ENCODE measurements around the gene FAM228B. TPM values are rescaled to one million over a fixed set of nuclear protein-coding genes. Genes with fewer than 3 reads are reported as not detected.

FAM228B gene
- total RNA-seq, 1 donor from 2014 or later, result 9.7 TPM

DNA sequence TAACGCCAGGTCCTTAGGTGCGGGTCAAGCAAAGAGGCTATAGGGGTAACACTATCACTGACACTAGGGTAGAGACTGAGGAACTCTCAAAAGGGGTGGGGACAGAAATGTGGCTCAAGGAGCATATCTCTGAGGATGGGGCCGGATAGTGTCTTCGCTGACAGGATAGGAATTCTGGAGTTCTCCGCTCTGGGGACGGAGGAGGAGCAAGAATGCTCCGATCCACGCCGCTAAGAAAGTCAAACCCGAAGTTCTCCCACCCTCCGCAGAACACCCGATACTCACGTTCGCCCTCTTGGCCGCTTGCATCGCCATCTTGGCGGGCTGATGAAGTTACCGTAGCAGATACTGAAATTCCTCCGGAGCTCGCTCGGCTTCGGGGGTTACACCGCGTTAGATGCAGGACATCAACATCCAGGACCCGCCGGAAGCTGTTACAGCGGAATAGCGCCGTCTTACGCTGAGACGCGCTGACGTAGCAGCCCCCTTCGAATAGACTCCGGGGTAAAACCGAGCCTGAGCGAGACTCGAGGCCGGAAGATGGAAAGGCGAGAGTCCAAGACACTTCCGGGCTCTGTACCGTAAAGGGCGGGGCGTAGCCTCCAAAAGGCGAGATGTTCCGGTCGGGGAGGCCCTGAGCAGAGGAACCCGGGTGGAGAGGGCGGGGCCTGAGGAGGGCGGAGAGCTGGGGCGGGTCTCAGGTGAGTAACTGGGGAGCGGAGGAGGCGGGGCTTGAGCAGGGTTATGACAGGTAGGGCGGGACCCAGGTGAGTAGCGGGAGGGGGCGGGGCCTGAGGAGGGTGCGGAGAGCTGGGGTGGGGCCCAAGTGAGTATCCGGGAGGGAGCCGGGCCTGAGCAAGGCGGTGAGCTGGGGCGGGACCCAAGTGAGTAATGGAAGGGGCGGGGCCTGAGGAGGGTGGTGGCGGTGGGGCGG lies 47.1 kb upstream of the FAM228B start, which contains the start of gene SF3B6:
SF3B6 (minus strand) TSS at position 412 of the 934 bp plus-strand sequence; CDS start at position 315, 97 bp downstream.
- no peak for TF ChIP-seq EZH2 (IDR thresholded peaks at IDR 0.05; ENCODE audit: insufficient read depth, low read length)
- TF ChIP-seq, protein P1, sequence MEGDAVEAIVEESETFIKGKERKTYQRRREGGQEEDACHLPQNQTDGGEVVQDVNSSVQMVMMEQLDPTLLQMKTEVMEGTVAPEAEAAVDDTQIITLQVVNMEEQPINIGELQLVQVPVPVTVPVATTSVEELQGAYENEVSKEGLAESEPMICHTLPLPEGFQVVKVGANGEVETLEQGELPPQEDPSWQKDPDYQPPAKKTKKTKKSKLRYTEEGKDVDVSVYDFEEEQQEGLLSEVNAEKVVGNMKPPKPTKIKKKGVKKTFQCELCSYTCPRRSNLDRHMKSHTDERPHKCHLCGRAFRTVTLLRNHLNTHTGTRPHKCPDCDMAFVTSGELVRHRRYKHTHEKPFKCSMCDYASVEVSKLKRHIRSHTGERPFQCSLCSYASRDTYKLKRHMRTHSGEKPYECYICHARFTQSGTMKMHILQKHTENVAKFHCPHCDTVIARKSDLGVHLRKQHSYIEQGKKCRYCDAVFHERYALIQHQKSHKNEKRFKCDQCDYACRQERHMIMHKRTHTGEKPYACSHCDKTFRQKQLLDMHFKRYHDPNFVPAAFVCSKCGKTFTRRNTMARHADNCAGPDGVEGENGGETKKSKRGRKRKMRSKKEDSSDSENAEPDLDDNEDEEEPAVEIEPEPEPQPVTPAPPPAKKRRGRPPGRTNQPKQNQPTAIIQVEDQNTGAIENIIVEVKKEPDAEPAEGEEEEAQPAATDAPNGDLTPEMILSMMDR (IDR thresholded peaks at IDR 0.05; ENCODE audit: insufficient read depth, low read depth, low read length), result no peak
- H3K9me3 Mint-ChIP-seq (ENCODE audit: unreplicated experiment), result no peaks in the 10 kb centered on the region
- Histone ChIP-seq H3K79me2 (ENCODE audit: insufficient read depth, low read length) (peaks cover 47% of the 10 kb centered on the region), H3K4me1 (ENCODE audit: insufficient read depth, low read length) (peaks cover 8% of the 10 kb centered on the region), H2AFZ (ENCODE audit: low read depth, low read length) (peak within 1 kb of the TSS; percentile 90), H3K9ac (ENCODE audit: low read length) (peak within 1 kb of the TSS; percentile 98), H3K27me3 (ENCODE audit: insufficient read depth, low read length) (no peaks in the 10 kb centered on the region), H4K20me1 (ENCODE audit: insufficient read depth, low read length) (peaks cover 20% of the 10 kb centered on the region), H3K4me2 (ENCODE audit: low read length) (peak within 1 kb of the TSS; percentile 91), H3K9me3 (ENCODE audit: insufficient read depth, low read depth, low read length) (no peaks in the 10 kb centered on the region), H3K27ac (ENCODE audit: low read depth, low read length) (peak within 1 kb of the TSS; percentile 90), H3K36me3 (ENCODE audit: insufficient read depth, low read length) (peaks cover 31% of the 10 kb centered on the region), H3K4me3 (ENCODE audit: insufficient read depth, low read depth, low read length) (peak within 1 kb of the TSS; percentile 99)
- peak within 1 kb of the TSS; percentile 92 for H3K27ac Mint-ChIP-seq (ENCODE audit: unreplicated experiment)
- H3K4me3 Mint-ChIP-seq (ENCODE audit: unreplicated experiment), result peak within 1 kb of the TSS; percentile 98
- H3K27me3 Mint-ChIP-seq (ENCODE audit: low read depth, unreplicated experiment), result no peaks in the 10 kb centered on the region
- DNase-seq (ENCODE audit: low read depth) (peak; percentile 96), FAIRE-seq (peak; percentile 29)
- H3K4me1 Mint-ChIP-seq (ENCODE audit: low read depth, unreplicated experiment), result peaks cover 3% of the 10 kb centered on the region
- H3K36me3 Mint-ChIP-seq (ENCODE audit: low read depth, unreplicated experiment), result peaks cover 10% of the 10 kb centered on the region

DNA sequence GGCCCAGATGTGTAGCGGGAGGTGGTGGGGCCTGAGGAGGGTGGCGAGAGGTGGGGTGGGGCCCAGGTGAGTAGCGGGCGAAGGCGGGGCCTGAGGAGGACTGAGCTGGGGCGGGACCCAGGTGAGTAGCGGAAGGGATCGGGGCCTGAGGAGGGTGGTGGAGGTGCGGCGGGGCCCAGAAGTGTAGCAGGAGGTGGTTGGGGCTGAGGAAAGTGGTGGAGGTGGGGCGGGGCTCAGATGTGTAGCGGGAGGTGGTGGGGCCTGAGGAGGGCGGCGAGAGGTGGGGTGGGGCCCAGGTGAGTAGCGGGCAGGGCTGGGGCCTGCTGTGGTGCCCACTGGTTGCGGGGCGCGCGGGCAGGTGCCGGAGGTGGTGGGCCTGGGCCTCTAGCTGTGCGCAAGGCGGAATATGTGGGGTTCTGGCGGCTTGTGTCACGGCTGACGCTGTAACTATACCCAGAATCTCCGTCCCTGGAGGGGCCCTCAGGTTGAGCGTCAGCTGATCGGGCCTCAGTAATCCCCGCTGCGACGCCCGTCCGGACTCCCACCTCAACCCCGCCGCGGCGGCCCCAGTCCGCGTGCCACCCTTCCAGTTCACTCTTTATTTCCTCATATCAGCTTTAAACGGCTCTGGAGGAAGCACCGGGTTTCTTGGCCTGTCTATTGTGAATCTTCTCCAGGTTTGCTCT lies 46.3 kb upstream of the FAM228B start:
- H3K36me3 ChIP-seq (ENCODE audit: insufficient read depth, low read length), result peaks cover 26% of the 10 kb centered on the region
- FAIRE-seq (no peak), DNase-seq (ENCODE audit: low read depth) (no peak)
- no peaks in the 10 kb centered on the region for H3K27me3 ChIP-seq (ENCODE audit: insufficient read depth, low read length)
- TF ChIP-seq EZH2 (IDR thresholded peaks at IDR 0.05; ENCODE audit: insufficient read depth, low read length), result no peak
- TF ChIP-seq, protein P1 (IDR thresholded peaks at IDR 0.05; ENCODE audit: insufficient read depth, low read depth, low read length), result no peak
- H3K27me3 Mint-ChIP-seq (ENCODE audit: low read depth, unreplicated experiment), result no peaks in the 10 kb centered on the region
- H3K9me3 Mint-ChIP-seq (ENCODE audit: unreplicated experiment), result no peaks in the 10 kb centered on the region
- H3K27ac Mint-ChIP-seq (ENCODE audit: unreplicated experiment), result peak overlapping the region; percentile 92
- peak overlapping the region; percentile 98 for H3K4me3 Mint-ChIP-seq (ENCODE audit: unreplicated experiment)
- H3K9ac ChIP-seq (ENCODE audit: low read length), result peak overlapping the region; percentile 98
- H3K9me3 ChIP-seq (ENCODE audit: insufficient read depth, low read depth, low read length), result no peaks in the 10 kb centered on the region
- peaks cover 11% of the 10 kb centered on the region for H3K36me3 Mint-ChIP-seq (ENCODE audit: low read depth, unreplicated experiment)
- no peak overlapping the region for H3K27ac ChIP-seq (ENCODE audit: low read depth, low read length)
- peaks cover 3% of the 10 kb centered on the region for H3K4me1 Mint-ChIP-seq (ENCODE audit: low read depth, unreplicated experiment)
- H3K79me2 ChIP-seq (ENCODE audit: insufficient read depth, low read length), result peaks cover 40% of the 10 kb centered on the region
- H3K4me3 ChIP-seq (ENCODE audit: insufficient read depth, low read depth, low read length), result peak overlapping the region; percentile 56
- H4K20me1 ChIP-seq (ENCODE audit: insufficient read depth, low read length), result peaks cover 13% of the 10 kb centered on the region
- peak overlapping the region; percentile 70 for H2AFZ ChIP-seq (ENCODE audit: low read depth, low read length)
- peak overlapping the region; percentile 91 for H3K4me2 ChIP-seq (ENCODE audit: low read length)
- H3K4me1 ChIP-seq (ENCODE audit: insufficient read depth, low read length), result peaks cover 8% of the 10 kb centered on the region
